GM12891 (cell line): ENCODE results near the gene TRABD2B.

Experiments used
- PAX5 ChIP-seq: IDR thresholded peaks from 2 replicates; pipeline ENCODE4 v1.6.1; 2011; ENCODE audit warnings: low read length, moderate library complexity, mild to moderate bottlenecking; ENCODE audit not compliant: insufficient read depth, severe bottlenecking
- POLR2A ChIP-seq: IDR thresholded peaks from 2 replicates; pipeline ENCODE4 v1.6.1; 2011; ENCODE audit warnings: low read depth, low read length, control low read depth
- POLR2AphosphoS5 ChIP-seq: IDR thresholded peaks from 2 replicates; pipeline ENCODE4 v1.6.1; 2011; ENCODE audit warnings: low read depth, low read length, control low read depth
- POU2F2 ChIP-seq: IDR thresholded peaks from 2 replicates; pipeline ENCODE4 v1.6.1; 2011; ENCODE audit warnings: low read depth, mild to moderate bottlenecking, control low read depth, low read length, moderate library complexity
- SPI1 ChIP-seq: IDR thresholded peaks from 2 replicates; pipeline ENCODE4 v1.6.1; 2011; ENCODE audit warnings: low read depth, low read length, control low read depth
- TAF1 ChIP-seq: IDR thresholded peaks from 2 replicates; pipeline ENCODE4 v1.6.1; 2011; ENCODE audit warnings: low read depth, low read length, control low read depth

- TF ChIP-seq POLR2AphosphoS5: no peak
- no peak for TF ChIP-seq POLR2A
- TF ChIP-seq POU2F2: no peak
- TF ChIP-seq PAX5: no peak
- no peak for TF ChIP-seq TAF1
- no peak for TF ChIP-seq SPI1
Observed at GRCh38 chr1:47843059-47843458, 154.1 kb downstream of the TRABD2B start.
